HG03439 (cell line): ENCODE measurements around the gene GTSE1.

ENCODE experiments used
- ATAC-seq: cut with Tn5 transposase; IDR thresholded peaks from one replicate; pipeline ENCODE4 v1.9.1; 2021; ENCODE audit warnings: mild to moderate bottlenecking, moderate library complexity; ENCODE audit not compliant: unreplicated experiment

GTSE1 gene

GRCh38 chr22:46362934-46363515 lies 66.4 kb downstream of the GTSE1 start:
- no peak for ATAC-seq

- ATAC-seq: no peak
Observed at GRCh38 chr22:46363611-46364321, 67.1 kb downstream of the GTSE1 start.

GRCh38 chr22:46364341-46365165 lies 67.9 kb downstream of the GTSE1 start:
- ATAC-seq: no peak

GRCh38 chr22:46365166-46365624 lies 68.5 kb downstream of the GTSE1 start:
- no peak for ATAC-seq

- ATAC-seq: no peak
Observed at GRCh38 chr22:46366327-46366731, 69.7 kb downstream of the GTSE1 start.

GRCh38 chr22:46366801-46367706 lies 70.4 kb downstream of the GTSE1 start:
- no peak for ATAC-seq

GRCh38 chr22:46367707-46368191 lies 71.1 kb downstream of the GTSE1 start:
- no peak for ATAC-seq

GRCh38 chr22:46368422-46368821 lies 71.8 kb downstream of the GTSE1 start:
- ATAC-seq: no peak

GRCh38 chr22:46368871-46369715 lies 72.4 kb downstream of the GTSE1 start:
- ATAC-seq: no peak

GRCh38 chr22:46369716-46370583 lies 73.3 kb downstream of the GTSE1 start:
- ATAC-seq: no peak

- ATAC-seq: no peak
Observed at GRCh38 chr22:46370584-46371291, 74.1 kb downstream of the GTSE1 start.

GRCh38 chr22:46371623-46372226 lies 75.1 kb downstream of the GTSE1 start:
- ATAC-seq: no peak

- no peak for ATAC-seq
Observed at GRCh38 chr22:46372686-46373085, 76.0 kb downstream of the GTSE1 start.

GRCh38 chr22:46373159-46373558 lies 76.5 kb downstream of the GTSE1 start:
- ATAC-seq: no peak

- ATAC-seq: no peak
Observed at GRCh38 chr22:46373921-46374662, 77.4 kb downstream of the GTSE1 start.

GRCh38 chr22:46374663-46375474 lies 78.2 kb downstream of the GTSE1 start:
- no peak for ATAC-seq
